ENCODE data around the gene PUS1.

GRCh38 chr12:131900397-131900796 is 28.7 kb upstream of the PUS1 start:
- TF ChIP-seq CTCF (IDR thresholded peaks at IDR 0.05) (no peak), POLR2A (IDR thresholded peaks at IDR 0.05) (no peak)
